Measurements from ENCODE around the gene UBE3D.

UBE3D gene

GRCh38 chr6:82914511-82914910, 151.1 kb downstream of the UBE3D start:
- Histone ChIP-seq H3K9ac (ENCODE audit: low read length) (no peak overlapping the region), H2AFZ (ENCODE audit: low read length) (no peak overlapping the region), H3K4me2 (ENCODE audit: low read depth, low read length) (no peak overlapping the region), H3K4me3 (ENCODE audit: low read length) (no peak overlapping the region), H3K4me1 (ENCODE audit: low read length) (peaks cover 28% of the 10 kb centered on the region), H3K27ac (ENCODE audit: low read length) (no peak overlapping the region), H4K20me1 (ENCODE audit: insufficient read depth, low read length) (no peaks in the 10 kb centered on the region), H3K36me3 (replicated peaks; ENCODE audit: insufficient read depth, low read length) (no peaks in the 10 kb centered on the region), H3K79me2 (ENCODE audit: low read length) (no peaks in the 10 kb centered on the region), H3F3A (ENCODE audit: insufficient read depth, low read length) (no peaks in the 10 kb centered on the region), H3K9me3 (replicated peaks; ENCODE audit: insufficient read depth, low read length) (no peaks in the 10 kb centered on the region), H3K9me2 (replicated peaks; ENCODE audit: insufficient read depth, low read length) (no peaks in the 10 kb centered on the region), H3K27me3 (replicated peaks; ENCODE audit: insufficient read depth, low read length) (no peaks in the 10 kb centered on the region)
- DNase-seq = no peak
- no peak for TF ChIP-seq CTCF (IDR thresholded peaks at IDR 0.05; ENCODE audit: low read length)
- TF ChIP-seq EZH2phosphoT487 (IDR thresholded peaks at IDR 0.05; ENCODE audit: low read length) = no peak

GRCh38 chr6:82910820-82911219, 154.8 kb downstream of the UBE3D start:
- H3K27ac ChIP-seq (ENCODE audit: low read length) = peak overlapping the region; percentile 25; the same call in 1 of the 2 replicates
- no peak overlapping the region for H2AFZ ChIP-seq (ENCODE audit: low read length)
- H4K20me1 ChIP-seq (ENCODE audit: insufficient read depth, low read length) = no peaks in the 10 kb centered on the region
- no peaks in the 10 kb centered on the region for H3K79me2 ChIP-seq (ENCODE audit: low read length)
- H3K9ac ChIP-seq (ENCODE audit: low read length) = peak overlapping the region; percentile 3; the same call in 1 of the 2 replicates
- H3K36me3 ChIP-seq (replicated peaks; ENCODE audit: insufficient read depth, low read length) = no peaks in the 10 kb centered on the region
- H3K4me2 ChIP-seq (ENCODE audit: low read depth, low read length) = peak overlapping the region; percentile 24
- no peaks in the 10 kb centered on the region for H3K27me3 ChIP-seq (replicated peaks; ENCODE audit: insufficient read depth, low read length)
- no peaks in the 10 kb centered on the region for H3F3A ChIP-seq (ENCODE audit: insufficient read depth, low read length)
- H3K4me1 ChIP-seq (ENCODE audit: low read length) = peaks cover 47% of the 10 kb centered on the region
- DNase-seq = peak; percentile 41
- H3K9me2 ChIP-seq (replicated peaks; ENCODE audit: insufficient read depth, low read length) = no peaks in the 10 kb centered on the region
- H3K9me3 ChIP-seq (replicated peaks; ENCODE audit: insufficient read depth, low read length) = no peaks in the 10 kb centered on the region
- H3K4me3 ChIP-seq (ENCODE audit: low read length) = no peak overlapping the region
- TF ChIP-seq EZH2 (optimal IDR thresholded peaks at IDR 0.05; ENCODE audit: low read depth, low read length) = no peak
- no peak for TF ChIP-seq CTCF (IDR thresholded peaks at IDR 0.05; ENCODE audit: low read length)

- DNase-seq = peak; percentile 14
Measured at GRCh38 chr6:82910395-82910794, 155.2 kb downstream of the UBE3D start.

More at GRCh38 chr6:82910395-82910794, 155.2 kb downstream of the UBE3D start:
- Histone ChIP-seq H3K79me2 (ENCODE audit: low read length) (no peaks in the 10 kb centered on the region), H4K20me1 (ENCODE audit: insufficient read depth, low read length) (no peaks in the 10 kb centered on the region), H3K4me1 (ENCODE audit: low read length) (peaks cover 47% of the 10 kb centered on the region), H3K27ac (ENCODE audit: low read length) (peak overlapping the region; percentile 25; the same call in 1 of the 2 replicates), H3K9ac (ENCODE audit: low read length) (peak overlapping the region; percentile 3; the same call in 1 of the 2 replicates), H3K36me3 (replicated peaks; ENCODE audit: insufficient read depth, low read length) (no peaks in the 10 kb centered on the region), H3F3A (ENCODE audit: insufficient read depth, low read length) (no peaks in the 10 kb centered on the region), H3K27me3 (replicated peaks; ENCODE audit: insufficient read depth, low read length) (no peaks in the 10 kb centered on the region), H3K4me3 (ENCODE audit: low read length) (no peak overlapping the region), H3K9me3 (replicated peaks; ENCODE audit: insufficient read depth, low read length) (no peaks in the 10 kb centered on the region), H3K4me2 (ENCODE audit: low read depth, low read length) (peak overlapping the region; percentile 24; the same call in 1 of the 2 replicates), H2AFZ (ENCODE audit: low read length) (no peak overlapping the region), H3K9me2 (replicated peaks; ENCODE audit: insufficient read depth, low read length) (no peaks in the 10 kb centered on the region)
- TF ChIP-seq CTCF (IDR thresholded peaks at IDR 0.05; ENCODE audit: low read length) (no peak), EZH2 (optimal IDR thresholded peaks at IDR 0.05; ENCODE audit: low read depth, low read length) (no peak), EZH2phosphoT487 (IDR thresholded peaks at IDR 0.05; ENCODE audit: low read length) (no peak)
